Tibial nerve (tissue), 4 donors: ENCODE results near the gene PIP5K1B.

Source experiments
- CTCF ChIP-seq, 5 experiments: fragments of 200-600 bp in 3 of 5; fragments of 450-650 bp in 2 of 5; sonication (generic) in 3 of 5; IDR thresholded peaks; one replicate each; pipeline ENCODE4 v1.5.1; 2016 to 2019; ENCODE audit warnings: antibody characterized with exemption in 5 of 5, mild to moderate bottlenecking in 3 of 5, moderate library complexity in 2 of 5
- EP300 ChIP-seq, 2 donors: sonication (generic); formaldehyde crosslinking; IDR thresholded peaks; one replicate each; pipeline ENCODE4 v1.6.1; 2017; ENCODE audit warnings: antibody characterized with exemption in 2 of 2, mild to moderate bottlenecking in 1 of 2
- POLR2A ChIP-seq, 2 donors: fragments of 450-650 bp; IDR thresholded peaks; one replicate each; pipeline ENCODE4 v1.6.1; 2017; ENCODE audit warnings: antibody characterized with exemption in 2 of 2, mild to moderate bottlenecking in 2 of 2, moderate library complexity in 2 of 2

- TF ChIP-seq CTCF (IDR thresholded peaks at IDR 0.05) (no peak), POLR2A (IDR thresholded peaks at IDR 0.05) (no peak), EP300 (IDR thresholded peaks at IDR 0.05) (no peak)
Observed at GRCh38 chr9:68827837-68828744, 123.1 kb downstream of the PIP5K1B start.
